Ascending aorta (tissue), 2 donors: ENCODE results near the gene C12orf56. TPM values are rescaled to one million over a fixed set of nuclear protein-coding genes. Genes with fewer than 3 reads are reported as not detected.

Experiments
- DNase-seq, 2 donors: peaks; one replicate each; pipeline ENCODE4 v3.0.0-alpha.2; 2019; ENCODE audit warnings: low spot score in 2 of 2
- H3K27ac ChIP-seq, 2 donors: fragments of 200-600 bp; sonication (generic); one replicate each; pipeline ENCODE4 v1.5.1; 2016 to 2017; ENCODE audit warnings: mild to moderate bottlenecking in 1 of 2
- H3K27me3 ChIP-seq: fragments of 200-600 bp; sonication (generic); one replicate; pipeline ENCODE4 v1.5.1; 2017
- H3K36me3 ChIP-seq, 2 donors: fragments of 200-600 bp; sonication (generic); one replicate each; pipeline ENCODE4 v1.5.1; 2016
- H3K4me1 ChIP-seq, 2 donors: fragments of 200-600 bp; sonication (generic); one replicate each; pipeline ENCODE4 v1.5.1; 2016 to 2017; ENCODE audit warnings: mild to moderate bottlenecking in 1 of 2
- H3K4me3 ChIP-seq, 2 donors: fragments of 200-600 bp; sonication (generic); one replicate each; pipeline ENCODE4 v1.5.1; 2016 to 2017; ENCODE audit warnings: mild to moderate bottlenecking in 1 of 2
- H3K9me3 ChIP-seq, 2 donors: fragments of 200-600 bp; sonication (generic); one replicate each; pipeline ENCODE4 v1.5.1; 2016
- CTCF ChIP-seq, 3 experiments: fragments of 200-600 bp in 2 of 3; fragments of 450-650 bp in 1 of 3; sonication (generic) in 2 of 3; IDR thresholded peaks; one replicate each; pipeline ENCODE4 v1.5.1; 2016 to 2019; ENCODE audit warnings: antibody characterized with exemption in 3 of 3, mild to moderate bottlenecking in 1 of 3, moderate library complexity in 1 of 3
- intact Hi-C: fragments of 100-400 bp; cut with DNase I; formaldehyde crosslinking; loops from one replicate; pipeline ENCODE4 v1.15.1; 2023
- total RNA-seq: library from RNA; depleted of rRNA; stranded (reverse); fragments of >200 nt; gene quantifications from one replicate; pipeline ENCODE4 v1.1.0, GENCODE V29; 2016

Gene C12orf56
- total RNA-seq, 1 donor from 2014 or later, result not detected

- no peak overlapping the region for H3K4me3 ChIP-seq
- H3K27ac ChIP-seq, result no peak overlapping the region
- no peaks in the 10 kb centered on the region for H3K9me3 ChIP-seq
- intact Hi-C loops, result no loop called here
- no peaks in the 10 kb centered on the region for H3K4me1 ChIP-seq
- TF ChIP-seq CTCF (IDR thresholded peaks at IDR 0.05), result no peak
- no peak for DNase-seq
- no peaks in the 10 kb centered on the region for H3K27me3 ChIP-seq
- H3K36me3 ChIP-seq, result no peaks in the 10 kb centered on the region
Measured at GRCh38 chr12:64269161-64269560, 121.4 kb downstream of the C12orf56 start.

- Histone ChIP-seq H3K9me3 (no peaks in the 10 kb centered on the region), H3K4me1 (no peaks in the 10 kb centered on the region), H3K27me3 (no peaks in the 10 kb centered on the region), H3K36me3 (no peaks in the 10 kb centered on the region), H3K4me3 (no peak overlapping the region), H3K27ac (no peak overlapping the region)
- intact Hi-C loops, result no loop called here
- TF ChIP-seq CTCF (IDR thresholded peaks at IDR 0.05), result no peak
- no peak for DNase-seq
Measured at GRCh38 chr12:64268409-64268808, 122.1 kb downstream of the C12orf56 start.

DNA sequence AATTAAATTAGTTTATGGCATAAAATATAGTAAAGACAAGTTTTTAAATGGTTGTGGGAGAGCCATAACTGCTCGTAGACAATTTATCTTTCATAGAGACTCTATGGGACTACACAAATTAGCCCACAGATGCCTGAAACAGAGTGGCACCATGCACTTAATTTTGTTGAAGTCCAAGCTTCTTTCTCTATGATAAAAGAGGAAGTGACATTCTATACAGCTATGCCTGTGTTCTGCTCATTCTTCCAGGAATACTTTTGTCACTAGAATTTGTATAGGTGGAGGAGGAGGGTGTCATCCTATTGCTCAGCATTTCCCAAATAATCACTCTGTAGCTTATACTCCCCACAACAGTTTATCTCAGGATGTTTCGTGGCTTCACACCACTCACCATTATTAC lies 124.7 kb downstream of the C12orf56 start:
- Histone ChIP-seq H3K4me1 (no peaks in the 10 kb centered on the region), H3K27me3 (no peaks in the 10 kb centered on the region)

GRCh38 chr12:64261813-64262212 lies 128.7 kb downstream of the C12orf56 start:
- intact Hi-C loops, result no loop called here
- Histone ChIP-seq H3K27ac (no peak overlapping the region), H3K9me3 (no peaks in the 10 kb centered on the region), H3K4me1 (no peaks in the 10 kb centered on the region), H3K4me3 (no peak overlapping the region), H3K27me3 (no peaks in the 10 kb centered on the region), H3K36me3 (no peaks in the 10 kb centered on the region)
- no peak for TF ChIP-seq CTCF (IDR thresholded peaks at IDR 0.05)
- no peak for DNase-seq

More for the DNA sequence above, 124.7 kb downstream of the C12orf56 start:
- TF ChIP-seq CTCF (IDR thresholded peaks at IDR 0.05), result no peak
- Histone ChIP-seq H3K4me3 (no peak overlapping the region), H3K9me3 (no peaks in the 10 kb centered on the region), H3K36me3 (no peaks in the 10 kb centered on the region), H3K27ac (no peak overlapping the region)
- no peak for DNase-seq
- intact Hi-C loops, result no loop called here

- Histone ChIP-seq H3K27ac (no peak overlapping the region), H3K36me3 (no peaks in the 10 kb centered on the region), H3K27me3 (no peaks in the 10 kb centered on the region), H3K9me3 (no peaks in the 10 kb centered on the region), H3K4me3 (no peak overlapping the region), H3K4me1 (no peaks in the 10 kb centered on the region)
- no peak for DNase-seq
- TF ChIP-seq CTCF (IDR thresholded peaks at IDR 0.05), result no peak
- intact Hi-C loops, result loop anchor here (10.0 kb wide), 2 partner anchors 594 to 1154 kb away; partner anchors contain the start of gene DPY19L2
Measured at GRCh38 chr12:64258576-64258975, 132.0 kb downstream of the C12orf56 start.
